ENCODE data around the gene OR5W2. TPM values are rescaled to one million over a fixed set of nuclear protein-coding genes. Genes with fewer than 3 reads are reported as not detected.

The OR5W2 gene
- total RNA-seq (2013; cell fraction: nucleolus; rRNA removed), result not detected in 2 replicates
- not detected in 2 replicates for total RNA-seq (2014; rRNA removed)
- not detected in 2 replicates for total RNA-seq (2014; rRNA removed; fragmentation: Illumina TruSeq; extraction: Trizol)
- total RNA-seq (2021), result not detected in 2 replicates
- not detected for polyA plus RNA-seq (2011; ENCODE audit: low read depth)
- polyA plus RNA-seq (2011; rRNA removed), result not detected in 2 replicates
- polyA plus RNA-seq (2011; cell fraction: cytosol; rRNA removed), result not detected in 2 replicates
- not detected in 2 replicates for polyA plus RNA-seq (2011; cell fraction: nucleus; rRNA removed)
- not detected in 2 replicates for polyA plus RNA-seq (2012)
- not detected in 2 replicates for polyA plus RNA-seq (2014; fragmentation: Illumina TruSeq; extraction: Trizol)
- not detected for polyA plus RNA-seq (2014; fragmentation: Nextera tagmentation; extraction: Ambion mirVana)
- not detected in 2 replicates for polyA plus RNA-seq (2014; rRNA removed)
- not detected for polyA plus RNA-seq (2016; fragmentation: Nextera tagmentation; extraction: Ambion mirVana)
- not detected in 2 replicates for polyA minus RNA-seq (2011; rRNA and poly(A)+ RNA removed)
- polyA minus RNA-seq (2011; cell fraction: cytosol; rRNA and poly(A)+ RNA removed), result not detected in 2 replicates
- not detected in 2 replicates for polyA minus RNA-seq (2011; cell fraction: nucleus; rRNA and poly(A)+ RNA removed)
- Bru-seq, nascent RNA, result not detected
- BruChase-seq, experiment 1, labeled RNA remaining after a 6-hour chase, result not detected
- BruChase-seq, experiment 2, labeled RNA remaining after a 2-hour chase, result not detected
- long read RNA-seq, experiment 1, result 0 reads
- long read RNA-seq, experiment 2, result 0 reads

DNA sequence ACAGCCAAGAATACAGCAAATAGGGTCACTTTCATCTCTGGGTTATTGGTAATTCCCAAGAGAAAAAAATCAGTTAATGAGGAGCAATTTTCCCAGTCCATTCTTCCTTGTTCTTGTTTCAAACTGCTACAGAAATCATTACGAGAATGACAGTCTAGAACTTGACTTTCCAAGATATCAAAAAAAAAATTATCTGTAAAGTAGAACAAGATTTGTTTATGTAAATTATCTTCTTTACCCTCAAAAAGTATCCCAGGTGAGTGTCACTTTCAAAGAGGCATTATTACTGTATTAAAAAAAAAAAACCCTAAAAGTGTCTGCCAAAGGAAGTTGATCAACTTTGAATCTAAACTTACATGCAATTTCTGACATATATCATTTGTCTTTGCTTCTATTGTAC is at the start of gene OR5W2:
OR5W2 (minus strand) TSS at position 101 of the 400 bp plus-strand sequence; CDS start at position 101, 0 bp downstream.
- intact Hi-C loops (cut with micrococcal nuclease; ENCODE audit: unreplicated experiment), result loop anchor here (10.0 kb wide), 1 partner anchor 100 kb away; the partner anchor contains the start of genes OR5D18 and OR5L1
- BruUV-seq (replicated peaks), result no TSS peak
- in situ Hi-C loops (cut with MboI), result no loop called here
- no peak for DNase-seq (ENCODE audit: low read depth, low spot score)
- RAD21 ChIA-PET (ENCODE audit: unreplicated experiment), result no interaction called here
- Histone ChIP-seq H4K20me1 (ENCODE audit: control insufficient read depth, insufficient read depth) (no peaks in the 10 kb centered on the region), H3K4me1 (ENCODE audit: control insufficient read depth, insufficient read depth, low read length) (no peaks in the 10 kb centered on the region), H3K9ac (ENCODE audit: control insufficient read depth, insufficient read depth, low read length) (no peak within 1 kb of the TSS), H3K4me2 (ENCODE audit: control insufficient read depth, insufficient read depth) (no peak within 1 kb of the TSS), H3K36me3 (ENCODE audit: control insufficient read depth in 2 of 2, insufficient read depth in 2 of 2, low read length in 1 of 2) (no peaks in the 10 kb centered on the region), H3K4me3 (no peak within 1 kb of the TSS), H3K79me2 (ENCODE audit: control insufficient read depth, insufficient read depth, low read length) (no peaks in the 10 kb centered on the region), H3K27ac (ENCODE audit: control insufficient read depth, insufficient read depth) (no peak within 1 kb of the TSS), H3K9me3 (replicated peaks; ENCODE audit: control insufficient read depth, insufficient read depth, low read length) (no peaks in the 10 kb centered on the region), H3K27me3 (replicated peaks in 1 of 2; ENCODE audit: control insufficient read depth in 2 of 2, insufficient read depth in 2 of 2, low read length in 1 of 2) (no peaks in the 10 kb centered on the region), H2AFZ (ENCODE audit: control insufficient read depth, low read depth, low read length) (no peak within 1 kb of the TSS)
- POLR2A ChIA-PET, result no interaction called here
- WGBS (ENCODE audit: insufficient coverage, insufficient replicate concordance, low lambda C conversion rate, missing lambda C conversion rate), result 0% methylated on average over 1 of the region's 1 CpG
- CTCF ChIA-PET, result no interaction called here
- FAIRE-seq, result no peak
- SMC1A ChIA-PET (ENCODE audit: uncharacterized antibody, unreplicated experiment), result no interaction called here
- TF ChIP-seq WRNIP1 (IDR thresholded peaks at IDR 0.05; ENCODE audit: borderline replicate concordance, low read depth, low read length) (no peak), CHD1 (IDR thresholded peaks at IDR 0.05; ENCODE audit: low read depth, low read length) (no peak), CREB1 (IDR thresholded peaks at IDR 0.05; ENCODE audit: low read depth) (no peak), RFX5 (IDR thresholded peaks at IDR 0.05; ENCODE audit: low read depth, low read length) (no peak), SREBF1 (IDR thresholded peaks at IDR 0.05; ENCODE audit: low read length) (no peak), CEBPB (IDR thresholded peaks at IDR 0.05; ENCODE audit: borderline replicate concordance in 1 of 2, low read depth in 2 of 2, low read length in 2 of 2) (no peak), SMAD1 (IDR thresholded peaks at IDR 0.05; ENCODE audit: low read depth, partially characterized antibody) (no peak), EGR1 (IDR thresholded peaks at IDR 0.05; ENCODE audit: borderline replicate concordance in 1 of 2, low read depth in 2 of 2, low read length in 2 of 2) (no peak), CREM (IDR thresholded peaks at IDR 0.05; ENCODE audit: low read depth) (no peak), POLR2AphosphoS5 (IDR thresholded peaks at IDR 0.05; ENCODE audit: low read length) (no peak), NFIC (IDR thresholded peaks at IDR 0.05; ENCODE audit: low read depth, low read length) (no peak), TCF3 (IDR thresholded peaks at IDR 0.05; ENCODE audit: borderline replicate concordance, insufficient read depth, low read depth, low read length) (no peak)
- TF ChIP-seq, protein P1, sequence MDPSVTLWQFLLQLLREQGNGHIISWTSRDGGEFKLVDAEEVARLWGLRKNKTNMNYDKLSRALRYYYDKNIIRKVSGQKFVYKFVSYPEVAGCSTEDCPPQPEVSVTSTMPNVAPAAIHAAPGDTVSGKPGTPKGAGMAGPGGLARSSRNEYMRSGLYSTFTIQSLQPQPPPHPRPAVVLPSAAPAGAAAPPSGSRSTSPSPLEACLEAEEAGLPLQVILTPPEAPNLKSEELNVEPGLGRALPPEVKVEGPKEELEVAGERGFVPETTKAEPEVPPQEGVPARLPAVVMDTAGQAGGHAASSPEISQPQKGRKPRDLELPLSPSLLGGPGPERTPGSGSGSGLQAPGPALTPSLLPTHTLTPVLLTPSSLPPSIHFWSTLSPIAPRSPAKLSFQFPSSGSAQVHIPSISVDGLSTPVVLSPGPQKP (IDR thresholded peaks at IDR 0.05; ENCODE audit: low read depth, low read length), result no peak
- no peak for ATAC-seq

Measured in GM12878 (cell line).